ENCODE results near the gene NXPE3.

Gene NXPE3

GRCh38 chr3:101867511-101867910 is 88.5 kb downstream of the NXPE3 start:
- H3K4me3 ChIP-seq (ENCODE audit: low read length), result no peak overlapping the region
- no peaks in the 10 kb centered on the region for H3K27me3 ChIP-seq (ENCODE audit: insufficient read depth, low read length)
- H3K36me3 ChIP-seq (ENCODE audit: insufficient read depth, low read length), result no peaks in the 10 kb centered on the region
- no peak overlapping the region for H2AFZ ChIP-seq (ENCODE audit: low read depth, low read length)
- peaks cover 6% of the 10 kb centered on the region for H3K4me1 ChIP-seq (ENCODE audit: insufficient read depth, low read length)
- no peaks in the 10 kb centered on the region for H3K9me3 ChIP-seq (ENCODE audit: low read length)

- H3K4me3 ChIP-seq (ENCODE audit: low read length), result no peak overlapping the region
- H3K27me3 ChIP-seq (ENCODE audit: insufficient read depth, low read length), result no peaks in the 10 kb centered on the region
- H3K9me3 ChIP-seq (ENCODE audit: low read length), result no peaks in the 10 kb centered on the region
- no peak overlapping the region for H2AFZ ChIP-seq (ENCODE audit: low read depth, low read length)
- H3K4me1 ChIP-seq (ENCODE audit: insufficient read depth, low read length), result peaks cover 6% of the 10 kb centered on the region
- H3K36me3 ChIP-seq (ENCODE audit: insufficient read depth, low read length), result no peaks in the 10 kb centered on the region
These were observed 89.0 kb downstream of the NXPE3 start for GRCh38 chr3:101867996-101868395.

- Histone ChIP-seq H3K36me3 (ENCODE audit: insufficient read depth, low read length) (no peaks in the 10 kb centered on the region), H3K4me1 (ENCODE audit: insufficient read depth, low read length) (peaks cover 6% of the 10 kb centered on the region), H2AFZ (ENCODE audit: low read depth, low read length) (no peak overlapping the region), H3K4me3 (ENCODE audit: low read length) (no peak overlapping the region), H3K9me3 (ENCODE audit: low read length) (no peaks in the 10 kb centered on the region), H3K27me3 (ENCODE audit: insufficient read depth, low read length) (no peaks in the 10 kb centered on the region)
These were observed 89.8 kb downstream of the NXPE3 start for GRCh38 chr3:101868534-101869464.

GRCh38 chr3:101870138-101870537 is 91.1 kb downstream of the NXPE3 start:
- Histone ChIP-seq H3K9me3 (ENCODE audit: low read length) (no peaks in the 10 kb centered on the region), H3K4me3 (ENCODE audit: low read length) (no peak overlapping the region), H3K36me3 (ENCODE audit: insufficient read depth, low read length) (no peaks in the 10 kb centered on the region), H2AFZ (ENCODE audit: low read depth, low read length) (no peak overlapping the region), H3K4me1 (ENCODE audit: insufficient read depth, low read length) (peaks cover 6% of the 10 kb centered on the region), H3K27me3 (ENCODE audit: insufficient read depth, low read length) (no peaks in the 10 kb centered on the region)

GRCh38 chr3:101873619-101874018 is 94.6 kb downstream of the NXPE3 start:
- no peaks in the 10 kb centered on the region for H3K27me3 ChIP-seq (ENCODE audit: insufficient read depth, low read length)
- no peaks in the 10 kb centered on the region for H3K36me3 ChIP-seq (ENCODE audit: insufficient read depth, low read length)
- H2AFZ ChIP-seq (ENCODE audit: low read depth, low read length), result no peak overlapping the region
- no peaks in the 10 kb centered on the region for H3K9me3 ChIP-seq (ENCODE audit: low read length)
- no peaks in the 10 kb centered on the region for H3K4me1 ChIP-seq (ENCODE audit: insufficient read depth, low read length)
- no peak overlapping the region for H3K4me3 ChIP-seq (ENCODE audit: low read length)

GRCh38 chr3:101876142-101876541 is 97.1 kb downstream of the NXPE3 start:
- H3K27me3 ChIP-seq (ENCODE audit: insufficient read depth, low read length), result no peaks in the 10 kb centered on the region
- no peaks in the 10 kb centered on the region for H3K4me1 ChIP-seq (ENCODE audit: insufficient read depth, low read length)
- H3K36me3 ChIP-seq (ENCODE audit: insufficient read depth, low read length), result no peaks in the 10 kb centered on the region
- no peak overlapping the region for H3K4me3 ChIP-seq (ENCODE audit: low read length)
- no peak overlapping the region for H2AFZ ChIP-seq (ENCODE audit: low read depth, low read length)
- H3K9me3 ChIP-seq (ENCODE audit: low read length), result no peaks in the 10 kb centered on the region
